ENCODE results near the gene SLC29A3.

SLC29A3 gene

GRCh38 chr10:71395621-71396020 is 76.6 kb downstream of the SLC29A3 start:
- no peak for DNase-seq

- DNase-seq = peak; percentile 14 to 24
Measured at GRCh38 chr10:71396084-71396710, 77.1 kb downstream of the SLC29A3 start.

DNA sequence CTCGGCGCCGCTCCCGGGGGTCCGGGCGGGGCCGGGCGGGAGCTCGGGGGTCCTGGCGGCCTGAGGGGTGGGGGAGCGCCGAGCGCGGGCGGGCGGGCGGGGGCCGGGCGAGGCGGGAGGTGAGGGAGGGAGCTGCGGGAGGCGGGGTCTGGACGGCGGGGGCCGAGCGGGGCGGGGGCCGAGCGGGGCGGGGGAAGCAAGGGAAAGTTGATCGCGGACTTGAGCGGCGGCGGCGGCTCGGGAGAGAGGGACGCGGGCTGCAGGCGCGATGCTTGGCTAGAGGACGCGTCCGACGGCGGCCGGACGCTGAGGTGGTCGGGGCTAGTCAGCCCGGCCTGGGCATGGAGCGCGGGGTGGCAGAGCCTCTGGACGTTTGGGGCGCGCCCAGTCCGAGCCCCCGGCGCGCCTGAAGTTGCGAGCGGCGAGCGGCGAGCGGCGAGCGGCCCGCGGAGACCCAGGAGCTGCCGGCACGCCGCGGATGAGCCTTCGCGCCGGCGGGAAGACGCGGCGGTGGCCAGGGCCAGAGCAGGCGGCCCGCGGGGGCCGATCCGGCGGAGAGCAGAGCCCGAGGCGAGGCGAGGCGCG is 77.7 kb downstream of the SLC29A3 start, which contains the start of gene CDH23:
Gene CDH23 (plus strand): TSS at position 210 of the 585 bp plus-strand sequence. CDS start 42,912 bp downstream, outside the sequence.
- peak in 1 of 2 experiments; percentile 31 for DNase-seq

DNA sequence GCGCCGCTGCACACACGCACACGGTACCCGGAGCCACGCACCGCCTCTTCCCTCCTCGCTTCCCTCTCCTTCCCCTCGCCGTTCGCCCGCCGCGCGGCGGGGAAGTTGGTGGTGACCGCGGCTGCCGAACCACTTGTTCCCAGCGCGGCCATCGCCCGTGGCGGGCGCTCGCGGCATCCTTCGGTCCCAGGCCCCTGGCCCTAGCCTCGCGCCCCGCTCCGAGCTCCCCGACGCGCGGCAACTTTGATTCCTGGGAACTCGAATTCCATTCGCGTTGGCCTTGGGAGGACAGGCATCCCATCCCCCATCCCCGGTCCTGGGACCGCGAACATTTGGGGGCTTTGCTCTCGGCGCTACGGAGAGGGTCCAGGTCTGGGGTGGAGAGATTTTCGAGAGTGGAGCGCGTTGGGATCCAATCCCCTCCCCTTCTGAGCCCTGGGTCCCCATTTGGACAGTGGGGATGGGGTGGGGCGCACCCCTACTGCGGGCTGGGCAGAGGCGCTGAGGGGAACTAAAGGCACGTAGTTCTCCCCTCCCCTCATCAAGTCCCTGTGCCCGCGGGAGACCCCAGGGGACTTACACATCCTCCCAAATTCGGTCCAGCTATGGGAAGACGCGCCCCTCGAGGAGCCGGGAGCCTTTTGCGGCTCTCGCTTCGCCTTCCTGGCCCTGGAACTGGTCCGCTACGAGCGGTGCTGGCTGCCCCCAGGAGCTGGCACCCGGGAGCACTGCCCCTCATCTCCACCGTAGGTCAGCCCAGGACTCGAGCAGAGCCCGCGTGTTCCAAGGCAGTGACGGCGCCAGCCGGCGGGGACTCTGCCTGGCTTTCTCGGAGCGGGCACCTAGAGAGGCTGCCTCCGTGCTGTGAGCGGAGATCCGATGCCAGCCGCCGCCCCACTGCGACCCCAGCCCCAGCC is 78.5 kb downstream of the SLC29A3 start:
- no peak for DNase-seq

- no peak for DNase-seq
Measured at GRCh38 chr10:71398976-71399375, 79.9 kb downstream of the SLC29A3 start.

GRCh38 chr10:71399946-71400345 is 80.9 kb downstream of the SLC29A3 start:
- DNase-seq = no peak

- DNase-seq = no peak
Measured at GRCh38 chr10:71401056-71401455, 82.0 kb downstream of the SLC29A3 start.

DNA sequence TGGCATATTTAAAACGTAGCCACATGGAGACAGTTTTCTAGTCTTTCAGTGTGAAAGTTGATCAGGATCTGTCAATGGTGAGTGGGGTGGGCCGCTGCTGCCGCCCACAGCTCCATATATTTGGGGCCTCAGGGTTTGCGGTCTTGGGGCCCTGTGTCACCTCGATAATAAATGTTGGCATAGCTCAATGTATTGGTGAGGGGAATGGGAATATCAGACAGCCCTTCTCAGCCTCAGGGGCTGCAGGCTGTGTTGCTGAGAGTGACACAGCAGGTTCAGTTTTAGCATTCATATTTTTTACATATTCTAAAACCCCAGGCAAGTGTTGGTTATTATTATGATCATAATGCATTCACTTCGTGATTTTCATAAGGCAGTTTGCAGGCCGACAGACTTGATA is 82.9 kb downstream of the SLC29A3 start:
- no peak for DNase-seq

DNA sequence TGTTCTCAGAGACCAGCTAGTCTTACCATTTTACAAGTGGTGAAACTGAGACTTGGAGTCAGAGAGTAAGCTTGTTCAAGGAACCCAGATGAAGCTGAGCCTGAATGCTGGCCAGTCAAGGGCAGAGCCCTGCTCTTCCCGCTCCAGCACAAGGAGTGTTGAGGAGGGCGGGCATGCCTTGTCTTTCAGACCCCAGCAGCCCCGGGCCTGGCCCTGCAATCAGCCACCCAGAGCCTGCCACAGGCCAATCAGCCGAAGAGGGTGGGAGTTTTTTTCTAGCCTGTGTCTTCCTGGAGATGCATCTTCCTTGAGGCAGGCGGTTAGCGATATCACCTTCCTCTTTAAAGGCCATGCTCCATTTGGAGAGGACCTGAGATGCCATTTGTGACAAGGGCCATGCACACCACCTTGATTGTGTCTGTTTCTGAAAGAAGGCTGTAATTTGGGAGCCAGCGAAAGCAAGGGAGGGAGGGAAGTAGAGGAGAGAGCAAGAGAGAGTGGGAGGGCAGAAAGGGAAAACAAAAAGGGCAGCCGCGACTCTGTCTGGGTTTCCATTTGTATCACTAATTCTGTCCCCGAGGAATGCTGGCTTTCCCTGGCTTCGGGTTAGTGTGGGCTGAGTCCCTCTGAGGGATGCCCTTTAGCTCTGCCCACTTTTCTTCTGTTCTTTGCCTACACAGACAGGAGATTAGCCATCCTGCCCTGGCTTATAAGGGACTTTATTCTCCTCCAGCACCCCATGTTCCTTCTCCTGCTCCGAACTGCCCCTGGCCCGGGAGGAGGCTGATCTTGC is 85.6 kb downstream of the SLC29A3 start:
- no peak for DNase-seq

GRCh38 chr10:71406878-71407277 is 87.8 kb downstream of the SLC29A3 start:
- no peak for DNase-seq

GRCh38 chr10:71408436-71409225 is 89.6 kb downstream of the SLC29A3 start:
- no peak for DNase-seq

DNA sequence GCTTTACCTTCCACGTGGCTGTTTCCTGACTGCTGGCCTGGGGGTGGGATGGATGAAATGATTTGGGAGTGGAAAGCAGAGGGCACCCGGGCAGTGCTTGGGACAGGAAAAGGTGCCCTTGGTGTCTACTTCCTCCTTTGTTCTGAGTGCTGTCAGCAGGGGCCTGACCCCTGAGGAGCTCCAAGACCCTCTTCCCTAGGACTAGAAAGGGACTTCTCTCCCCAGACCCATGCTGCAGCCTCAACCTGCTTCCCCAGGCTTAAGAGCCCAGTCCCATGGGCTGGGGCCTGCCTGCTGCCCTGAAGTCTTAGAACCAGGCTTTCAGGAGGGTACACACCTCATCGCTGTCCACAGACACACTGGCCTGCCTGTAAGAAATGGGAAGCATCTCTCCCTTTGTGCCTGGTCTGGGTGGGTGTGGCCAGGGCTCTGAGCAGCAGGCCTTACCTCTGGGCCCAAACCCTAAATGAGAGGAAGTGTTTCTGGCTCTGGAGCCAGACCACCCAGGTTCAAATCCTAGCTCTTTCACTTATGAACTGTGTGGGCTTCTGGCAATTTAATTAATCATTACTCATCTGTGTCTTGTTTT is 90.6 kb downstream of the SLC29A3 start:
- no peak for DNase-seq

Measured in stimulated activated CD4-positive, alpha-beta T cell treated with anti-CD3 and anti-CD28 coated beads, Interleukin-4, amount 100 ng/mL, for 4 hours (primary cell).